ENCODE data around the gene NFATC3. TPM values are rescaled to one million over a fixed set of nuclear protein-coding genes. Genes with fewer than 3 reads are reported as not detected.
A peak's percentile ranks its signal among the peaks of the same experiment; 100 is the strongest.
"Not testable (repeated sequence)": the region's sequence is repeated elsewhere in the genome, so short reads cannot be mapped to it uniquely, and the experiment has no call there.

Gene NFATC3
- total RNA-seq, 1 experiment from 2014 or later = 37.2 TPM

- no peak overlapping the region for H3K4me3 ChIP-seq
- no peak overlapping the region for H3K27ac ChIP-seq
- DNase-seq = no peak
- ChIA-PET CTCF (no interaction called here), POLR2A (ENCODE audit: unreplicated experiment) (no interaction called here)
- H3K4me2 ChIP-seq = no peak overlapping the region
- TF ChIP-seq CTCF (conservative IDR thresholded peaks at IDR 0.05) (no peak), EZH2 (IDR thresholded peaks at IDR 0.05; ENCODE audit: low read depth) (no peak)
- no peaks in the 10 kb centered on the region for H3K36me3 ChIP-seq (ENCODE audit: low read depth)
- H3K9me2 ChIP-seq (ENCODE audit: insufficient read depth) = no peaks in the 10 kb centered on the region
- H3K9me3 ChIP-seq (ENCODE audit: insufficient read depth, low read depth) = no peaks in the 10 kb centered on the region
- peaks cover 2% of the 10 kb centered on the region for H4K20me1 ChIP-seq (ENCODE audit: insufficient read depth)
- H2AFZ ChIP-seq = no peak overlapping the region
- H3K27me3 ChIP-seq (ENCODE audit: insufficient read depth, low read depth) = no peaks in the 10 kb centered on the region
- H3K79me2 ChIP-seq (ENCODE audit: low read depth) = peaks cover 94% of the 10 kb centered on the region
- H3F3A ChIP-seq (ENCODE audit: insufficient read depth, low read depth) = peaks cover 16% of the 10 kb centered on the region; the same call in 1 of the 2 replicates
- BruUV-seq (replicated peaks) = no TSS peak
- peaks cover 26% of the 10 kb centered on the region for H3K4me1 ChIP-seq (replicated peaks; ENCODE audit: insufficient read depth)
- intact Hi-C loops (cut with micrococcal nuclease; ENCODE audit: unreplicated experiment) = loop anchor here (10.0 kb wide), 1 partner anchor 55 kb away; no protein-coding TSS in a partner anchor
Measured at GRCh38 chr16:68090130-68090529, 5.0 kb downstream of the NFATC3 start.

GRCh38 chr16:68090533-68090932 is 5.4 kb downstream of the NFATC3 start:
- Histone ChIP-seq H3K27me3 (ENCODE audit: insufficient read depth, low read depth) (no peaks in the 10 kb centered on the region), H4K20me1 (ENCODE audit: insufficient read depth) (peaks cover 2% of the 10 kb centered on the region), H3K9me2 (ENCODE audit: insufficient read depth) (no peaks in the 10 kb centered on the region), H3K9me3 (ENCODE audit: insufficient read depth, low read depth) (no peaks in the 10 kb centered on the region), H3F3A (ENCODE audit: insufficient read depth, low read depth) (peaks cover 16% of the 10 kb centered on the region; the same call in 1 of the 2 replicates), H3K4me3 (no peak overlapping the region), H3K4me1 (replicated peaks; ENCODE audit: insufficient read depth) (peaks cover 26% of the 10 kb centered on the region), H3K4me2 (no peak overlapping the region), H3K79me2 (ENCODE audit: low read depth) (peaks cover 96% of the 10 kb centered on the region), H3K36me3 (ENCODE audit: low read depth) (no peaks in the 10 kb centered on the region), H3K27ac (no peak overlapping the region), H2AFZ (no peak overlapping the region)
- ChIA-PET CTCF (no interaction called here), POLR2A (ENCODE audit: unreplicated experiment) (no interaction called here)
- TF ChIP-seq EZH2 (IDR thresholded peaks at IDR 0.05; ENCODE audit: low read depth) (no peak), CTCF (conservative IDR thresholded peaks at IDR 0.05) (no peak)
- intact Hi-C loops (cut with micrococcal nuclease; ENCODE audit: unreplicated experiment) = loop anchor here (10.0 kb wide), 1 partner anchor 54 kb away; no protein-coding TSS in a partner anchor
- no TSS peak for BruUV-seq (replicated peaks)
- DNase-seq = no peak

- CTCF ChIA-PET = interaction anchor here (0.6 kb wide), 1 partner anchor 1116 kb away, joined by 3 read pairs; no protein-coding TSS in a partner anchor
- BruUV-seq (replicated peaks) = no TSS peak
Measured at GRCh38 chr16:68091380-68092261, 6.5 kb downstream of the NFATC3 start.

GRCh38 chr16:68092275-68092674 is 7.1 kb downstream of the NFATC3 start:
- peaks cover 21% of the 10 kb centered on the region for H3K4me1 ChIP-seq (replicated peaks; ENCODE audit: insufficient read depth)
- H3K79me2 ChIP-seq (ENCODE audit: low read depth) = peaks cover 95% of the 10 kb centered on the region
- H2AFZ ChIP-seq; H3K9me2 ChIP-seq (ENCODE audit: insufficient read depth); DNase-seq; H4K20me1 ChIP-seq (ENCODE audit: insufficient read depth); BruUV-seq (replicated peaks); H3K27me3 ChIP-seq (ENCODE audit: insufficient read depth, low read depth); H3K4me3 ChIP-seq; H3K27ac ChIP-seq; H3K36me3 ChIP-seq (ENCODE audit: low read depth); H3K4me2 ChIP-seq; H3K9me3 ChIP-seq (ENCODE audit: insufficient read depth, low read depth): not testable (repeated sequence)
- ChIA-PET POLR2A (ENCODE audit: unreplicated experiment) (interaction anchor here (0.9 kb wide), 1 partner anchor 172 kb away, joined by 6 read pairs; the partner anchor contains the start of gene SLC7A6), CTCF (interaction anchor here (0.6 kb wide), 1 partner anchor 1116 kb away, joined by 3 read pairs; no protein-coding TSS in a partner anchor)
- intact Hi-C loops (cut with micrococcal nuclease; ENCODE audit: unreplicated experiment) = loop anchor here (10.0 kb wide), 1 partner anchor 53 kb away; no protein-coding TSS in a partner anchor
- peaks cover 11% of the 10 kb centered on the region; the same call in 1 of the 2 replicates for H3F3A ChIP-seq (ENCODE audit: insufficient read depth, low read depth)

More at GRCh38 chr16:68091380-68092261, 6.5 kb downstream of the NFATC3 start:
- Histone ChIP-seq H3K9me2 (ENCODE audit: insufficient read depth) (no peaks in the 10 kb centered on the region), H3F3A (ENCODE audit: insufficient read depth, low read depth) (peaks cover 8% of the 10 kb centered on the region; the same call in 1 of the 2 replicates), H3K36me3 (ENCODE audit: low read depth) (no peaks in the 10 kb centered on the region), H3K4me1 (replicated peaks; ENCODE audit: insufficient read depth) (peaks cover 26% of the 10 kb centered on the region), H3K4me3 (no peak overlapping the region), H2AFZ (no peak overlapping the region), H3K79me2 (ENCODE audit: low read depth) (peaks cover 95% of the 10 kb centered on the region), H3K9me3 (ENCODE audit: insufficient read depth, low read depth) (no peaks in the 10 kb centered on the region), H3K27me3 (ENCODE audit: insufficient read depth, low read depth) (no peaks in the 10 kb centered on the region), H4K20me1 (ENCODE audit: insufficient read depth) (peaks cover 2% of the 10 kb centered on the region), H3K4me2 (no peak overlapping the region), H3K27ac (0 out of 2 replicates have a peak overlapping the region, but pooled peaks have one; percentile 13)
- POLR2A ChIA-PET (ENCODE audit: unreplicated experiment) = interaction anchor here (0.9 kb wide), 1 partner anchor 173 kb away, joined by 6 read pairs; the partner anchor contains the start of gene SLC7A6
- intact Hi-C loops (cut with micrococcal nuclease; ENCODE audit: unreplicated experiment) = loop anchor here (10.0 kb wide), 1 partner anchor 53 kb away; no protein-coding TSS in a partner anchor
- peak in 1 of 2 experiments; percentile 11 for DNase-seq
- TF ChIP-seq EZH2 (IDR thresholded peaks at IDR 0.05; ENCODE audit: low read depth) (no peak), CTCF (conservative IDR thresholded peaks at IDR 0.05) (no peak)

All from PC-9 (cell line).